ENCODE data around the gene KCNH5.

DNA sequence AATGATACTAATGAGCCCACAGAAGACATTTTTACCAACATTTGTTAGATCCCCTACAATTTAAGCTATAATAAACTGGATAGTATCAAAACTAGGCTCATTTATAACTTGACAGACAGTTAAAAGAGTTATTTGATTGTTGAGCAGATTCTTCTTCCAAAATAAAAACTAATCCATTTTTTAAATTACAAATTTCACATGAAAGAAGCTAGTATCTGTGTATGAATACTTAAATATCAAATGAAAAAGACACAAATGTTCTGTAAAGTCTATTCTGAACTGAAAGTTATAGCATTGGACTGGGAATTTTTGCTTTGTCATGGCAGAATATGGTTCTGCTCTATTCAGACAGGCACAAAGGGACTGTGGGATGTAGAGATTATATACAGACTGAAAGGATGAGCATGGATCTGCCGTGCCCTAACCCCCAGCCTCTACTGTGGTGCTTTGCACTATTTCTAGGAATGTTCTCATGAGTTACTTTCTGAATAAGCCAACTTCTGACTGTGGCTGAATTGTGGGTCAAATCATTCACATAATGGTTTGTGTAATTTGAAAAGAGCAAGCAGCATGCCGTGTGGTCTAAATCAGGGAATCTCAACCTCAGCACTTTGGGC lies 352.7 kb downstream of the KCNH5 start:
- TF ChIP-seq, protein P1, sequence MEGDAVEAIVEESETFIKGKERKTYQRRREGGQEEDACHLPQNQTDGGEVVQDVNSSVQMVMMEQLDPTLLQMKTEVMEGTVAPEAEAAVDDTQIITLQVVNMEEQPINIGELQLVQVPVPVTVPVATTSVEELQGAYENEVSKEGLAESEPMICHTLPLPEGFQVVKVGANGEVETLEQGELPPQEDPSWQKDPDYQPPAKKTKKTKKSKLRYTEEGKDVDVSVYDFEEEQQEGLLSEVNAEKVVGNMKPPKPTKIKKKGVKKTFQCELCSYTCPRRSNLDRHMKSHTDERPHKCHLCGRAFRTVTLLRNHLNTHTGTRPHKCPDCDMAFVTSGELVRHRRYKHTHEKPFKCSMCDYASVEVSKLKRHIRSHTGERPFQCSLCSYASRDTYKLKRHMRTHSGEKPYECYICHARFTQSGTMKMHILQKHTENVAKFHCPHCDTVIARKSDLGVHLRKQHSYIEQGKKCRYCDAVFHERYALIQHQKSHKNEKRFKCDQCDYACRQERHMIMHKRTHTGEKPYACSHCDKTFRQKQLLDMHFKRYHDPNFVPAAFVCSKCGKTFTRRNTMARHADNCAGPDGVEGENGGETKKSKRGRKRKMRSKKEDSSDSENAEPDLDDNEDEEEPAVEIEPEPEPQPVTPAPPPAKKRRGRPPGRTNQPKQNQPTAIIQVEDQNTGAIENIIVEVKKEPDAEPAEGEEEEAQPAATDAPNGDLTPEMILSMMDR (IDR thresholded peaks at IDR 0.05), result no peak
- TF ChIP-seq POLR2A (IDR thresholded peaks at IDR 0.05), result no peak
